HepG2 (cell line): Measurements from ENCODE around the gene STX4. TPM values are rescaled to one million over a fixed set of nuclear protein-coding genes. Genes with fewer than 3 reads are reported as not detected.

Experiments
- CREB1 ChIP-seq, 2 experiments: fragments of 450-650 bp in 1 of 2; IDR thresholded peaks; 2 replicates each; pipeline ENCODE4 v1.6.1; 2016 to 2017; ENCODE audit warnings: control low read depth in 1 of 2, mild to moderate bottlenecking in 1 of 2, missing compliant biosample characterization in 1 of 2, missing genetic modification characterization in 1 of 2
- FOSL2 ChIP-seq: sonication (generic); formaldehyde crosslinking; IDR thresholded peaks from 2 replicates; pipeline ENCODE4 v1.4.0; 2020; ENCODE audit warnings: missing genetic modification reagents
- GTF2F1 ChIP-seq: fragments of 150-350 bp; IDR thresholded peaks from 2 replicates; pipeline ENCODE4 v1.6.1; 2014; ENCODE audit warnings: low read length
- HOXA7 ChIP-seq: sonication (generic); formaldehyde crosslinking; IDR thresholded peaks from 2 replicates; pipeline ENCODE4 v1.8.1; 2022; ENCODE audit warnings: mild to moderate bottlenecking, missing genetic modification reagents, moderate library complexity
- HOXD1 ChIP-seq: sonication (generic); formaldehyde crosslinking; IDR thresholded peaks from 2 replicates; pipeline ENCODE4 v1.5.0; 2020; ENCODE audit warnings: missing genetic modification reagents
- MIXL1 ChIP-seq: IDR thresholded peaks from 2 replicates; pipeline ENCODE4 v1.6.1; 2016
- NCOR1 ChIP-seq: fragments of 200-600 bp; sonication (generic); IDR thresholded peaks from 2 replicates; pipeline ENCODE4 v1.7.0; 2017; ENCODE audit warnings: antibody characterized with exemption, low read length, borderline replicate concordance
- NFYB ChIP-seq: sonication (generic); formaldehyde crosslinking; IDR thresholded peaks from 2 replicates; pipeline ENCODE4 v1.4.0; 2020; ENCODE audit warnings: missing genetic modification reagents
- POLR2AphosphoS2 ChIP-seq: IDR thresholded peaks from 2 replicates; pipeline ENCODE4 v1.6.1; 2011; ENCODE audit warnings: low read depth, low read length, improper control_type of control experiment
- RARG ChIP-seq: sonication (generic); formaldehyde crosslinking; IDR thresholded peaks from 2 replicates; pipeline ENCODE4 v1.4.0; 2020; ENCODE audit warnings: low read depth, mild to moderate bottlenecking, missing genetic modification reagents
- RNF219 ChIP-seq: sonication (generic); formaldehyde crosslinking; IDR thresholded peaks from 2 replicates; pipeline ENCODE4 v1.5.0; 2020; ENCODE audit warnings: mild to moderate bottlenecking, missing genetic modification reagents
- TBL1XR1 ChIP-seq: fragments of 150-350 bp; IDR thresholded peaks from 2 replicates; pipeline ENCODE4 v1.6.1; 2014; ENCODE audit warnings: borderline replicate concordance, low read length; ENCODE audit not compliant: partially characterized antibody
- TBP ChIP-seq: sonication (generic); formaldehyde crosslinking; IDR thresholded peaks from 2 replicates; pipeline ENCODE4 v1.5.0; 2020; ENCODE audit warnings: missing genetic modification reagents
- TERF1 ChIP-seq: sonication (generic); formaldehyde crosslinking; IDR thresholded peaks from 2 replicates; pipeline ENCODE4 v1.8.0; 2022; ENCODE audit warnings: mild to moderate bottlenecking, missing genetic modification reagents, moderate library complexity
- ZFAT ChIP-seq: sonication (generic); formaldehyde crosslinking; conservative IDR thresholded peaks from 2 replicates; pipeline ENCODE4 v1.8.1; 2023; ENCODE audit warnings: missing genetic modification reagents, inconsistent platforms
- ZGPAT ChIP-seq: IDR thresholded peaks from 2 replicates; pipeline ENCODE4 v1.6.1; 2016; ENCODE audit warnings: mild to moderate bottlenecking
- ZNF281 ChIP-seq: sonication (generic); formaldehyde crosslinking; IDR thresholded peaks from 2 replicates; pipeline ENCODE4 v1.4.0; 2020; ENCODE audit warnings: missing genetic modification reagents, borderline replicate concordance
- ZNF343 ChIP-seq: sonication (generic); formaldehyde crosslinking; IDR thresholded peaks from 2 replicates; pipeline ENCODE4 v1.4.0; 2020; ENCODE audit warnings: mild to moderate bottlenecking, missing genetic modification reagents
- ZNF547 ChIP-seq: sonication (generic); formaldehyde crosslinking; IDR thresholded peaks from 2 replicates; pipeline ENCODE4 v1.5.1; 2020; ENCODE audit warnings: mild to moderate bottlenecking, missing genetic modification reagents
- ZNF615 ChIP-seq: sonication (generic); formaldehyde crosslinking; IDR thresholded peaks from 2 replicates; pipeline ENCODE4 v1.5.0; 2020; ENCODE audit warnings: mild to moderate bottlenecking, missing genetic modification reagents, borderline replicate concordance
- ZNF660 ChIP-seq: sonication (generic); formaldehyde crosslinking; IDR thresholded peaks from 2 replicates; pipeline ENCODE4 v1.5.1; 2020; ENCODE audit warnings: mild to moderate bottlenecking, low read depth, missing genetic modification reagents, borderline replicate concordance
- polyA plus RNA-seq, 8 experiments: library from polyadenylated mRNA; depleted of rRNA in 3 of 8; stranded (reverse) in 7 of 8; unstranded in 1 of 8; fragments of >200 nt; fragmentation: Illumina TruSeq in 4 of 8; extraction: Trizol in 4 of 8; gene quantifications; 2 replicates each; pipeline versions ENCODE4 v1.2.1 to v1.2.3, GENCODE V29; 2011 to 2016; ENCODE audit warnings: low read depth in 4 of 8, missing spikeins in 1 of 8, mixed read lengths in 1 of 8; ENCODE audit not compliant: insufficient read depth in 1 of 8
- total RNA-seq, 5 experiments: library from RNA; depleted of rRNA; stranded (reverse); fragments of >200 nt; fragmentation: Illumina TruSeq; extraction: Trizol; gene quantifications; 2 replicates each; pipeline ENCODE4 v1.2.3, GENCODE V29; 2016; ENCODE audit warnings: low read depth in 1 of 5

STX4 gene
- total and polyA plus RNA-seq, 2 of the 13 experiments (the other 11 are each of a cell fraction or from before 2014, with no cell fraction given), result 29.2 to 34.6 TPM

GRCh38 chr16:30996324-30996984 is 36.9 kb upstream of the STX4 start (continued):
- TF ChIP-seq CREB1 (IDR thresholded peaks at IDR 0.05) (peak; percentile 61), CREB1 (CRISPR knock-in tag; IDR thresholded peaks at IDR 0.05) (peak; percentile 84), HOXA7 (CRISPR knock-in tag) (no peak), GTF2F1 (no peak), ZFAT (no peak), ZNF547 (CRISPR knock-in tag) (no peak), MIXL1 (CRISPR knock-in tag) (no peak), HOXD1 (CRISPR knock-in tag) (no peak; the same call in 1 of the 2 replicates), TBL1XR1 (peak; percentile 42), POLR2AphosphoS2 (no peak), ZNF281 (CRISPR knock-in tag) (no peak), NCOR1 (peak; percentile 79; the same call in 1 of the 2 replicates), TBP (CRISPR knock-in tag) (no peak), FOSL2 (CRISPR knock-in tag) (peak; percentile 68), ZNF615 (CRISPR knock-in tag) (no peak), RARG (CRISPR knock-in tag) (no peak), NFYB (CRISPR knock-in tag) (no peak), RNF219 (CRISPR knock-in tag) (no peak), ZNF343 (CRISPR knock-in tag) (peak; percentile 8; the same call in 1 of the 2 replicates), ZNF660 (CRISPR knock-in tag) (no peak), ZGPAT (CRISPR knock-in tag) (peak; percentile 77), TERF1 (CRISPR knock-in tag) (no peak)
